CD14-positive monocyte (primary cell): ENCODE data around the gene DHRS3. TPM values are rescaled to one million over a fixed set of nuclear protein-coding genes. Genes with fewer than 3 reads are reported as not detected.

Source experiments
- DNase-seq, 3 donors: peaks; one replicate each; pipeline ENCODE4 v3.0.0-alpha.2; 2011 to 2022
- H2AFZ ChIP-seq: 2 replicates; pipeline ENCODE4 v1.6.0; 2012; ENCODE audit warnings: mild to moderate bottlenecking, low read depth, low read length, inconsistent platforms; ENCODE audit not compliant: insufficient read depth, poor library complexity, severe bottlenecking
- H3K27ac ChIP-seq, 2 donors: 1 replicate in 1 of 2; 2 replicates in 1 of 2; pipeline ENCODE4 v1.5.1; 2012 to 2013; ENCODE audit warnings: low read length in 2 of 2, control low read depth in 1 of 2, inconsistent platforms in 1 of 2, low read depth in 1 of 2, mild to moderate bottlenecking in 1 of 2
- H3K27me3 ChIP-seq, 2 donors: one replicate each; pipeline versions ENCODE4 v1.6.0 to v1.6.1; 2011 to 2013; ENCODE audit warnings: low read length in 2 of 2; ENCODE audit not compliant: control insufficient read depth in 2 of 2, insufficient read depth in 2 of 2
- H3K36me3 ChIP-seq, 2 donors: replicated peaks in 1 of 2; 1 replicate in 1 of 2; 2 replicates in 1 of 2; pipeline versions ENCODE4 v1.5.1 to v1.6.1; 2012 to 2013; ENCODE audit warnings: low read length in 2 of 2, control low read depth in 1 of 2, inconsistent platforms in 1 of 2, mild to moderate bottlenecking in 1 of 2; ENCODE audit not compliant: insufficient read depth in 2 of 2, control insufficient read depth in 1 of 2
- H3K4me1 ChIP-seq, 2 donors: 1 replicate in 1 of 2; 2 replicates in 1 of 2; pipeline versions ENCODE4 v1.5.1 to v1.6.1; 2012 to 2013; ENCODE audit warnings: low read length in 2 of 2, control low read depth in 1 of 2, inconsistent platforms in 1 of 2, mild to moderate bottlenecking in 1 of 2, moderate library complexity in 1 of 2; ENCODE audit not compliant: insufficient read depth in 2 of 2, control insufficient read depth in 1 of 2
- H3K4me2 ChIP-seq: replicated peaks from 2 replicates; pipeline ENCODE3; 2012; ENCODE audit warnings: low read length, moderate library complexity, mild to moderate bottlenecking; ENCODE audit not compliant: poor library complexity, severe bottlenecking; ENCODE audit errors: extremely low read depth
- H3K4me3 ChIP-seq, 3 experiments: fragments of 200-600 bp in 1 of 3; sonication (generic) in 1 of 3; replicated peaks in 1 of 3; 1 replicate in 2 of 3; 2 replicates in 1 of 3; pipeline ENCODE4 v1.5.1; 2011 to 2013; ENCODE audit warnings: low read length in 3 of 3, mild to moderate bottlenecking in 3 of 3, control low read depth in 2 of 3, low read depth in 2 of 3, inconsistent platforms in 1 of 3, moderate library complexity in 1 of 3
- H3K79me2 ChIP-seq: 2 replicates; pipeline ENCODE4 v1.6.0; 2012; ENCODE audit warnings: mild to moderate bottlenecking, control low read depth, inconsistent platforms, low read length, moderate library complexity; ENCODE audit not compliant: insufficient read depth
- H3K9ac ChIP-seq: 2 replicates; pipeline ENCODE4 v1.6.0; 2017; ENCODE audit warnings: low read length, mild to moderate bottlenecking; ENCODE audit not compliant: insufficient read depth, poor library complexity, severe bottlenecking
- H3K9me3 ChIP-seq, 2 donors: replicated peaks in 1 of 2; 1 replicate in 1 of 2; 2 replicates in 1 of 2; pipeline versions ENCODE4 v1.5.1 to v1.6.1; 2012 to 2013; ENCODE audit warnings: low read length in 2 of 2, control low read depth in 1 of 2; ENCODE audit not compliant: control insufficient read depth in 1 of 2, insufficient read depth in 1 of 2
- H4K20me1 ChIP-seq: 2 replicates; pipeline ENCODE4 v1.6.0; 2012; ENCODE audit warnings: mild to moderate bottlenecking, low read length, control low read depth, moderate library complexity; ENCODE audit not compliant: insufficient read depth
- H3K27ac Mint-ChIP-seq, 7 donors: one replicate each; pipeline ENCODE4 v1.8.0; 2020; ENCODE audit warnings: mild to moderate bottlenecking in 7 of 7, mixed read lengths in 7 of 7, moderate library complexity in 6 of 7, inconsistent platforms in 2 of 7
- H3K27me3 Mint-ChIP-seq, 3 donors: one replicate each; pipeline ENCODE4 v1.8.0; 2021 to 2022; ENCODE audit warnings: low read depth in 3 of 3, mild to moderate bottlenecking in 3 of 3, mixed read lengths in 3 of 3, moderate library complexity in 3 of 3, inconsistent platforms in 1 of 3
- H3K36me3 Mint-ChIP-seq, 2 donors: one replicate each; pipeline ENCODE4 v1.8.0; 2020; ENCODE audit warnings: mixed read lengths in 2 of 2, inconsistent platforms in 1 of 2, mild to moderate bottlenecking in 1 of 2
- H3K4me1 Mint-ChIP-seq: one replicate; pipeline ENCODE4 v1.8.0; 2020; ENCODE audit warnings: mild to moderate bottlenecking, mixed read lengths
- H3K4me3 Mint-ChIP-seq, 2 donors: one replicate each; pipeline ENCODE4 v1.8.0; 2020; ENCODE audit warnings: mild to moderate bottlenecking in 2 of 2, mixed read lengths in 2 of 2, moderate library complexity in 1 of 2
- H3K9me3 Mint-ChIP-seq, 7 donors: one replicate each; pipeline ENCODE4 v1.8.0; 2020 to 2022; ENCODE audit warnings: mixed read lengths in 7 of 7, mild to moderate bottlenecking in 6 of 7, moderate library complexity in 6 of 7, inconsistent platforms in 2 of 7
- WGBS: methylation state at CpG from one replicate; pipeline ENCODE4 v1.1.5; 2013; ENCODE audit warnings: missing lambda C conversion rate; ENCODE audit not compliant: insufficient coverage; 5-methylcytosine and 5-hydroxymethylcytosine counted together
- intact Hi-C, 2 donors: fragments of 100-400 bp; cut with micrococcal nuclease; formaldehyde crosslinking; loops; one replicate each; pipeline versions ENCODE4 v1.15.0 to v1.15.1; 2023
- polyA plus RNA-seq, 3 donors: library from polyadenylated mRNA; depleted of rRNA in 1 of 3; unstranded in 2 of 3; stranded (reverse) in 1 of 3; fragments of 300-500 nt in 2 of 3; fragments of >200 nt in 1 of 3; fragmentation: Illumina TruSeq in 2 of 3; gene quantifications; 1 replicate in 2 of 3; 2 replicates in 1 of 3; pipeline ENCODE4 v1.2.3, GENCODE V29; 2012 to 2021
- small RNA-seq: library from RNA; depleted of rRNA; stranded (forward); fragments of <200 nt; gene quantifications from one replicate; pipeline ENCODE3, GENCODE V24; 2012; ENCODE audit warnings: low read depth; ENCODE audit not compliant: insufficient read length
- TF ChIP-seq, protein P1 (sequence below): fragments of 200-600 bp; IDR thresholded peaks from one replicate; pipeline ENCODE4 v1.8.0; 2022; ENCODE audit warnings: antibody characterized with exemption, mild to moderate bottlenecking

DHRS3 gene
- polyA plus RNA-seq, 3 donors = 0.23 to 0.59 (median 0.29) TPM

DNA sequence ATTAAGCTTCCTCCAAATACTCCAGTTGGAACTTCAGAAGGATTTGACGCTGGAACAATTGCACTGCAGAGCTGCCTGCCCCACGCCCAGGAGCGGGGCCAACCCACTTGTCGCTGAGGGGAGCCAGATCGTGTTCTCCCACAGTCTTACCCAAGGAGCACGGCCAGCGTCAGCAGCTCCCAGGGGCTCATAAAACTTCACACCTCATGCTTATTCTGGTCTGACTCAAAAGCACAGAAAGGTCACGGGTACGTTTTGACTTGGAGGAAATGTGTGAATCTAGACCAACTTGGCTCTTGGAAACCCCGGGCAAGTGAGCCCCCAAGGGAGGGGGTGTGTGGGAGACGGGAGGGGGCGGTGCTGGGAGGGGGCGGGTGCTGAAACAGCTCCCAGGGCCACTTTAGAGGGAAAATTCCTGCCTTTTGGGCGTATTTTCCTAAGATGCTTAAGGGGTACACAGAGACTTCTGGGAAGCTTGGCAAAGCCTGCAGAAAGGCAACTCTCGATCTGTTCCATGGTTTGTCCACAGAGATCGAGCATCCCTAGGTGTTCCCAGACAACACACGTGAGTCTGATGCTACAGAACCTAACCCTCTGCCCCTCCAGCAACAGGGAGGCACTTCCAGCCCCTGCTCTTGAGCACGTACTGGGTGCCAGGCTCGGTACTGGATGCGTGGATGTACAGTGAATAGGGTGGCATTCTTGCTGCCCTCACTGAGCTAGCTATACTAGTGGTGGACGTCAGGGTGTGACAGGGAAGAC, 98.9 kb downstream of the DHRS3 start:
- no peaks in the 10 kb centered on the region for H3K4me1 ChIP-seq
- Mint-ChIP-seq H3K36me3 (no peaks in the 10 kb centered on the region), H3K9me3 (peaks cover 0 to 2% (median 0%) of the 10 kb centered on the region in 7 donors), H3K4me1 (no peaks in the 10 kb centered on the region), H3K4me3 (no peak overlapping the region), H3K27me3 (peaks cover 0 to 4% (median 2%) of the 10 kb centered on the region in 3 donors), H3K27ac (peak overlapping the region in 1 of 7 donors; percentile 61)
- H3K27ac ChIP-seq = no peak overlapping the region
- TF ChIP-seq, protein P1, sequence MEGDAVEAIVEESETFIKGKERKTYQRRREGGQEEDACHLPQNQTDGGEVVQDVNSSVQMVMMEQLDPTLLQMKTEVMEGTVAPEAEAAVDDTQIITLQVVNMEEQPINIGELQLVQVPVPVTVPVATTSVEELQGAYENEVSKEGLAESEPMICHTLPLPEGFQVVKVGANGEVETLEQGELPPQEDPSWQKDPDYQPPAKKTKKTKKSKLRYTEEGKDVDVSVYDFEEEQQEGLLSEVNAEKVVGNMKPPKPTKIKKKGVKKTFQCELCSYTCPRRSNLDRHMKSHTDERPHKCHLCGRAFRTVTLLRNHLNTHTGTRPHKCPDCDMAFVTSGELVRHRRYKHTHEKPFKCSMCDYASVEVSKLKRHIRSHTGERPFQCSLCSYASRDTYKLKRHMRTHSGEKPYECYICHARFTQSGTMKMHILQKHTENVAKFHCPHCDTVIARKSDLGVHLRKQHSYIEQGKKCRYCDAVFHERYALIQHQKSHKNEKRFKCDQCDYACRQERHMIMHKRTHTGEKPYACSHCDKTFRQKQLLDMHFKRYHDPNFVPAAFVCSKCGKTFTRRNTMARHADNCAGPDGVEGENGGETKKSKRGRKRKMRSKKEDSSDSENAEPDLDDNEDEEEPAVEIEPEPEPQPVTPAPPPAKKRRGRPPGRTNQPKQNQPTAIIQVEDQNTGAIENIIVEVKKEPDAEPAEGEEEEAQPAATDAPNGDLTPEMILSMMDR = no peak
- H4K20me1 ChIP-seq = no peaks in the 10 kb centered on the region
- H3K36me3 ChIP-seq = no peaks in the 10 kb centered on the region
- intact Hi-C loops = no loop called here
- H3K79me2 ChIP-seq = no peaks in the 10 kb centered on the region
- no peak overlapping the region for H3K9ac ChIP-seq
- H3K4me3 ChIP-seq = no peak overlapping the region
- WGBS = 86% methylated on average over 13 of the region's 21 CpGs
- no peak for DNase-seq
- no peaks in the 10 kb centered on the region for H3K9me3 ChIP-seq
- H2AFZ ChIP-seq = no peak overlapping the region
- H3K4me2 ChIP-seq = no peak overlapping the region
- H3K27me3 ChIP-seq = no peaks in the 10 kb centered on the region

Small RNA genes lying within 50 kb of the gene (small RNA-seq; reads per million reads assigned to genes)
- gene MIR6730 = not detected
- not detected for gene RNU6ATAC18P

Other genes starting within 250 kb of the DHRS3 start
- not detected for gene AADACL4, start 25.9 kb upstream of the DHRS3 start, polyA plus RNA-seq
- gene AADACL3, start 97.9 kb upstream of the DHRS3 start, polyA plus RNA-seq = not detected
- not detected for gene CFAP107, start 128.0 kb upstream of the DHRS3 start, polyA plus RNA-seq
- not detected for gene PRAMEF12, start 155.5 kb upstream of the DHRS3 start, polyA plus RNA-seq
- not detected for gene PRAMEF1, start 173.2 kb upstream of the DHRS3 start, polyA plus RNA-seq
- gene PRAMEF11, start 213.2 kb upstream of the DHRS3 start, polyA plus RNA-seq = not detected
- gene HNRNPCL1, start 230.5 kb upstream of the DHRS3 start, polyA plus RNA-seq = not detected
- gene PRAMEF2, start 238.9 kb upstream of the DHRS3 start, polyA plus RNA-seq = not detected